ENCODE data around the gene SCAPER.

The SCAPER gene

DNA sequence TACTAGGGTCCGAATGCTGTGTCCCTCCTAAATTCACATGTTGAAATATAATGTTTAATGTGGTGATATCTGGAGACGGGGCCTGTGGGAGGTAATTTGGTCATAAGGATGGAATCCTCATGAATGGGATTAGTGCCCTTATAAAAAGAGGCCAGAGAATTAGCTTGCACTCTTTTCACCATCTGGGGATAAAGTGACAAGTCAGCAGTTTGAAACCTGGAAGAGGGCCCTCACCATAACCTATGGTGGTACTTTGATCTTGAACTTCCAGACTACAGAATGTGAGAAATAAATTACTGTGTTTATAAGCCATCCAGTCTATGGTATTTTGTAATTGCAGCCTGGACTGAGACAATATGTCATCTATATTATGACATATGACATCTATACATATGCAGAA, 436.4 kb downstream of the SCAPER start:
- DNase-seq (ENCODE audit: low read depth): no peak
- TF ChIP-seq CTCF (IDR thresholded peaks at IDR 0.05; ENCODE audit: control insufficient read depth, extremely low read depth, insufficient read depth): no peak
- H3K4me3 ChIP-seq (ENCODE audit: low read depth, low read length): no peak overlapping the region

DNA sequence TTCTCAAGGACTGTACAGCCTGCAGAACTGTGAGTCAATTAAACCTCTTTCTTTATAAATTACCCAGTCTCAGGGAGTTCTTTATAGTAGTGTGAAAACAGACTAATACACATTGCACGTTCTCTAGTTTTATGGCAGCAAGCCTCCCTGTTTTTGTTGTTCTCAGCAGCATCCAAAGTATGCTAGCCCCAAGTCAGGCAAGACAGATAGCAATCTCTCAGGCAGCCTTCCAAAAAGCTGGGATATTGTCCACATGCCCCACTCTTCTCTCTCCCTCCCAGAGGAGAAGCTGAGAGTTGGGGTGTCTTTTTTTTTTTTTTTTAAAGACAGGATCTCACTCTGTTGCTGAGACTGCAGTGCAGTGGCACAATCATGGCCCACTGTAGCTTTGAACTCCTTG, 438.0 kb downstream of the SCAPER start:
- no peak overlapping the region for H3K4me3 ChIP-seq (ENCODE audit: low read depth, low read length)
- DNase-seq (ENCODE audit: low read depth): no peak
- no peak for TF ChIP-seq CTCF (IDR thresholded peaks at IDR 0.05; ENCODE audit: control insufficient read depth, extremely low read depth, insufficient read depth)

- no peak for TF ChIP-seq CTCF (IDR thresholded peaks at IDR 0.05; ENCODE audit: control insufficient read depth, extremely low read depth, insufficient read depth)
- DNase-seq (ENCODE audit: low read depth): no peak
- H3K4me3 ChIP-seq (ENCODE audit: low read depth, low read length): no peak overlapping the region
Observed at GRCh38 chr15:76465728-76466127, 439.4 kb downstream of the SCAPER start.

GRCh38 chr15:76464247-76464646, 440.9 kb downstream of the SCAPER start:
- TF ChIP-seq CTCF (IDR thresholded peaks at IDR 0.05; ENCODE audit: control insufficient read depth, extremely low read depth, insufficient read depth): no peak
- no peak overlapping the region for H3K4me3 ChIP-seq (ENCODE audit: low read depth, low read length)
- DNase-seq (ENCODE audit: low read depth): no peak

GRCh38 chr15:76460871-76461270, 444.3 kb downstream of the SCAPER start:
- H3K4me3 ChIP-seq (ENCODE audit: low read depth, low read length): no peak overlapping the region
- TF ChIP-seq CTCF (IDR thresholded peaks at IDR 0.05; ENCODE audit: control insufficient read depth, extremely low read depth, insufficient read depth): no peak
- DNase-seq (ENCODE audit: low read depth): no peak

DNA sequence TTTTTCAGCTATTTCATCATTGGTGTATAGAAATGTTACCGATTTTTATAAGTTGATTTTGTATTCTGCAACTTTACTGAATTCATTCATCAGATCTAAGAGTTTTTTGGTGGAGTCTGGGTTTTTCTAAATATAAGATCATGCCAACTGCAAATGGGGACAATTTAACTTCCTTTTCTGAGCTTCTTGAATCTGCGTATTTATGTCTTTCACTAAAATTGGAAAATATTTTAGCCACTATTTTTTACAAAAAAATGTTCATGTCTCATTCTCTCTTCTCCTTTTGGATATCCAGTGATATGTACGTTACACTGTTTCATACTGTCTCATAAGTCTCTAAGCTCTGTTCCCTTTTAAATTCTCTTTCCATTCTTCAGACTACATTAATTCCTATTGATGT, 444.8 kb downstream of the SCAPER start:
- DNase-seq (ENCODE audit: low read depth): no peak
- H3K4me3 ChIP-seq (ENCODE audit: low read depth, low read length): no peak overlapping the region
- TF ChIP-seq CTCF (IDR thresholded peaks at IDR 0.05; ENCODE audit: control insufficient read depth, extremely low read depth, insufficient read depth): no peak

DNA sequence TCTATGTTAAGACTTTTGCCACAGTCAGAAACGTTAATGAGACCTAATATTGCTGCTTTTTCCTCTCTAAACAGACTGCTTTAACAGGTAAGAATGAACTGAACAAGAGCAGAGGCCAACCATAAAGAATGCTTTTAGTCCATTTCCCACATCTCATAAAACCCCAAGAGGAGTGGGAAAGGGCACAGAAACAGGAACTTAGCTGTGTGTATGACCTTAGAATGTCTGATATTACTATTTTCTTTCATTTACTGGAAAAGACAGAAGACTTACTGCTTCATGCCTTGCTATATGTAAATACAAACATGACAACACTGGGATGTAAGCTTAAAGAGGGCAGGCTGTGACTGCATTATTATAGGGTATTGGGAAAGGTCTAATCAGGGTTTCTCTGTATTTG, 453.6 kb downstream of the SCAPER start:
- TF ChIP-seq CTCF (IDR thresholded peaks at IDR 0.05; ENCODE audit: control insufficient read depth, extremely low read depth, insufficient read depth): no peak

More for the DNA sequence above, 453.6 kb downstream of the SCAPER start:
- no peak overlapping the region for H3K4me3 ChIP-seq (ENCODE audit: low read depth, low read length)
- no peak for DNase-seq (ENCODE audit: low read depth)
